SKM-1 (cell line): ENCODE measurements around the gene SLC6A19.

Experiments
- DNase-seq: peaks from one replicate; lab custom pipeline; 2025; ENCODE audit not compliant: unreplicated experiment; lab: John Stamatoyannopoulos, UW

SLC6A19 gene

DNA sequence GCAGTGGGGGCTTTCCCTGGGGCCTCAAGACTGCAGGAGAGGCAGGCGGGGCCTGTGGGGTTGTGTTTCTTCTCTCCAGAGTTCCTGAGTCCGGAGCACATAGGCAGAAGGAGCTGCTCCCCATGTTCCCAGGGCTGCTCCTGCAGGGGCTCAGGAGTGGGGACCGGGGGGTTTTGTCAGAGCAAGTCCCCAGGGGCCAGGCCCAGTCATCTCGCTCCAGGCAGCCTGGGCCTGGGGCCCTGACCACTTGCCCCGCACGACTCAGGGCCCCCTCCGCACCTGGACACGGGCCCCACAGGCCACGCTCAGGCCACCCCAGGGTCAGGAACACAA lies 22.0 kb upstream of the SLC6A19 start:
- DNase-seq = no peak

DNA sequence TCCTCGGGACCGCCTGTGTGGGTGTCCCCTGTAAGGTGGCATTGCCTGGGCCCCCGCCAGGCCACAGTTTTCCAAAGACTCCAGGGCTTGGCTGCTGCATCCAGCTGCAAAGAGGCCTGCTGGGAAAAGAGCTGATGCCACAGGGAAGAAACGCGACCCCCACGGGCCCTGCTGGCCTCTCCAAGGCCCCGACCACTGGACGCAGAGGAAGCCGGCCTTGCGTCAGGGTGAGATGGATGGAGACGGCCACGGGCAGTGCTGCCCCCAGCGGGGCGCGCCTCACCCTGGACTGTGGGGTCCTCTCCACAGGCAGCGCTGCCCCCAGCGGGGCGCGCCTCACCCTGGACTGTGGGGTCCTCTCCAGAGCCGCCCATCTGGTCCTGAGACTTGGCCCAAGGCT lies 21.3 kb upstream of the SLC6A19 start:
- no peak for DNase-seq

DNA sequence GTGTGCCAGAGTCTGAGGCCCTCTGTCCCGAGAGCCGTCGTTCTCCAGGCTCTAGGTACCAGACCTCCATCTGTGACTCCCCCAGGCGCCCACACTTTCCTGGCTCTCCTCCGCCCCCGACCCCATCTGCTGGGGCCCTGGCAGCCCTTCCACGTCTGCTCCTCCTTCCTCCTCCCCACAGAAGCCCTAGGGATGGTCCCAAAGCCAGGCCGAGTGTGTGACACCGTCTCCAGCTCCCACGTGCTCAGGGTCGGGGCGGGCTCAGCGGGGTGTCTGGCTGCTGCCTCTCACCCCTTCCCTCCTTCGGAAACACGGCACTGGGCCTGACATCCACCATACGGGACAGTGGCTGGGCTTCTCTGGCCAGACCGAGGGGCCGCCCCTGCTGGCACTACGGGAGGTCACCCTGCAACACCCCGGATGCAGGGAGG lies 20.5 kb upstream of the SLC6A19 start:
- no peak for DNase-seq

- DNase-seq = no peak
Observed at GRCh38 chr5:1181451-1182359, 19.7 kb upstream of the SLC6A19 start.

DNA sequence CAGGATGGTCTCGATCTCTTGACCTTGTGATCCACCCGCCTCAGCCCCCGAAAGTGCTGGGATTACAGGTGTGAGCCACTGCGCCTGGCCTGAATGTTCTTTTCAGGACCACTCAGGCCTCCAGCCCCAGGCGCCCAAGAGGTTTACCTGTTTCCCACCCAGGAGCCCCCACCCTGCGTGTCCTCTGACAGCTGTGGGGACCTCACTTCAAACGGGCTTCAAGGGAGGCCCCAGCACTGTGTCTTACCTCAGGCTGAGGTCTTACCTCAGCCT lies 19.1 kb upstream of the SLC6A19 start:
- no peak for DNase-seq

GRCh38 chr5:1182633-1183423 lies 18.6 kb upstream of the SLC6A19 start:
- DNase-seq = no peak

- no peak for DNase-seq
Observed at GRCh38 chr5:1183424-1184162, 17.8 kb upstream of the SLC6A19 start.

DNA sequence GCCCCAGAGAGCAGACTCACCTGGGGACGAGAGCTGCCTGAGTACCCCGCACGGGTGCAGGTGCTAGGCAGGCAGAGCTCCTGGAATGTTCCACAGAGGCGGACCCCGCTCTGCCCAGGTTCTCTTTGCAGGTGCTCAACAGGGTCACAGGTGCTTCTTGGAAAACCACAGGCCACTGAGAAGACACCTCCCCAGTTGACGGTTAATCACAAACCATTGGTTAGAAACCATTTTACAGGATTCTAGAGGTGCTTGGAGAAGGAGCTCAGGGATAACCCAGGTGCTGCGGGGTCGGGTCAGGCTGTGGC lies 17.3 kb upstream of the SLC6A19 start:
- DNase-seq = no peak

GRCh38 chr5:1184481-1184880 lies 16.9 kb upstream of the SLC6A19 start:
- no peak for DNase-seq

GRCh38 chr5:1185038-1185627 lies 16.3 kb upstream of the SLC6A19 start:
- DNase-seq = no peak

- no peak for DNase-seq
Observed at GRCh38 chr5:1185629-1186350, 15.6 kb upstream of the SLC6A19 start.

DNA sequence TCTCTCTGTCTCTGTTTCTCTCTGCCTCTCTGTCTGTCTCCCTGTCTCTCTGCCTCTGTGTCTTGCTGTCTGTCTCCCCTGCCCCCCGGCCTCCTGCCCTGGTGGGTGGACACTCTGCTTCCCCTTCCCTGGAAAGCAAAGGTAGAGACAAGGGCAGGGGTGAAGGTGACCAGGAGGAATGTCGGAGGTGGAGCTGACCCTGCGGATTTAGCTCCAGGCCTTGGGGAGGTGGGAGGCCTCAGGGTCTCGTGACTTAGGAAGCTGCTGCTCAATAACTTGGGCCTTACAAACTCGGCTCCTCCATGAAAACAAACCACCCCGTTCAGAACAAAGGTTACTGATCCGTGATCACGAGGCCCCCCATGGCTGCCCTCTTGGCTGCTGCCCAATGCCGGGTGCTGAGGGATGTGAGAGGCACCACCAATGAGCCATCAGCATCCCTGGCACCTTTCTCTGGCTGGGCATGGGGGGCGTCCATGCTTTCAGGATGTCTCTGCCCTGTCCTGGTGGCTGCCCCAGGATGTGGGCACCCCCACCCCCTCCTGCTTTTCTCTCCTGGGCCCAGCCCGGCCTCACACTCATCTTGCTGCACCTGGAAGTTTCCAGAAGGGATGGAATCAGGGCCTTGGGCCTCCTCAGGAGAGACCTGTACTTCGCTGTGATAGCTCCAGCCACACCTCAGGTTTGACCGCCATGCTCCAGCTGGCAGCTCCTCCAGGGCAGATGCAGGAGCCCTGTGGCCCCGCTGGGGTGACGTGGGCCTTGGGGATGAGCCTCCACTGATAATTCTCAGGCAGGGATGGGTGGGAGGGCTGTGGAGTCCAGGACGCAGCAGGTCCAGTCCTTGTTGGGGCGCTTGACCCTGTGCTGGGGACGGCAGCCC lies 14.8 kb upstream of the SLC6A19 start:
- DNase-seq = no peak

- DNase-seq = no peak
Observed at GRCh38 chr5:1187234-1187949, 14.0 kb upstream of the SLC6A19 start.

- DNase-seq = no peak
Observed at GRCh38 chr5:1187950-1188334, 13.5 kb upstream of the SLC6A19 start.

DNA sequence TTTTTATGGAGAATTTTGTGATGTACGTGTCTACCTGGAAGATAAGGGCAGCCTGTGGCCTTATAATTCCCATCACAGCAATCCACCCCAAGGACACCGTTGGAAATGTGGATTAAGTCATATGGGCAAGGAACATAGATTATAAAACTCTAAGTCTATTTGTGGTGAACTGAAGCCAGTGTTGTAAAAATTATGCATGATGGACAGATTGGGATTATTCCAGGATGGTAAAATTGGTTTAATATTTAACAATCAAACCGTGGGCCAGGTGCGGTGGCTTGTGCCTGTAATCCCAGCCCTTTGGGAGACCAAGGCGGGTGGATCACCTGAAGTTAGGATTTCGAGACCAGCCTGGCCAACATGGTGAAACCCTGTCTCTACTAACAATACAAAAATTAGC lies 12.9 kb upstream of the SLC6A19 start:
- DNase-seq = no peak

- no peak for DNase-seq
Observed at GRCh38 chr5:1189269-1189668, 12.1 kb upstream of the SLC6A19 start.

DNA sequence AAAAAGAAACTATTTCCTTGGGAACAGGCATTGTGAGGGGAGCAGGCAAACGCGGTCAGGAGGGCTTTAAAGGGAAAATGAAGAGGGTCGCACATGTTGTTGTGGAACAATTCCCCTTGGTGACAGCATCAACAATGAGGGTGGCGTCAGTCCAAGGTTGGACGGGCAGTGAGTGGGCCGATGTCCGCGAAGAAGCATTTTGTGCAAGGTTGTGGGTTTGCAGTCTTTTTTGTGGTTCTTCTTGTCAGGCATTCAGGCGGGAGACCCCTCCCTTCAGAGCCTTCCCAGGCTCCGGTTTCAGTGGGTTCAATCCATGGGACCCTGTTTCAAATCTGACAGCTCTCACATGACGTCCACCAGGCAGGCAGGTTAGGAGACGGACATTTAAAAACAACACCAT lies 11.1 kb upstream of the SLC6A19 start:
- DNase-seq = no peak

- no peak for DNase-seq
Observed at GRCh38 chr5:1190837-1191239, 10.6 kb upstream of the SLC6A19 start.

GRCh38 chr5:1192971-1193590 lies 8.3 kb upstream of the SLC6A19 start:
- DNase-seq = no peak
